ENCODE measurements around the gene CFAP77.

DNA sequence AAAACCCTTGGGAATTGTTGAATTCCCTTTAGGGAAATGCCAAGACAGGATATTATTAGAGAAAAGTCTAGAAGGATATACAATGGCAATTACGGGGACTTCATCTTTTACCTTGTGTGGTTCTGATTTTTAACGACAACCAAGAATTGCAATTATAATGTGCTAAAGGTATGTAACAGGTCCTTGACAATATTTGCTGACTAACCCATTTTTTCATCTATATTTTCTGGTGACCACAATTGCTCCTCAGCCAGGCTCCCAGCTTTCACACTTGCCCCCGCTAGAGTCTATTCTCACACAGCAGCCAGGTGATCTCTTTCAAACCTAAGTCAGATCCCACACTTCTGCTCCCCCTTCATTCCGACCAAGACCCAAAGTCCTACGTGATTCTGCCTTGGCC, 206.7 kb downstream of the CFAP77 start:
- TF ChIP-seq POLR2AphosphoS5 (IDR thresholded peaks at IDR 0.05) (no peak), POLR2A (IDR thresholded peaks at IDR 0.05) (no peak)
- TF ChIP-seq, protein P1, sequence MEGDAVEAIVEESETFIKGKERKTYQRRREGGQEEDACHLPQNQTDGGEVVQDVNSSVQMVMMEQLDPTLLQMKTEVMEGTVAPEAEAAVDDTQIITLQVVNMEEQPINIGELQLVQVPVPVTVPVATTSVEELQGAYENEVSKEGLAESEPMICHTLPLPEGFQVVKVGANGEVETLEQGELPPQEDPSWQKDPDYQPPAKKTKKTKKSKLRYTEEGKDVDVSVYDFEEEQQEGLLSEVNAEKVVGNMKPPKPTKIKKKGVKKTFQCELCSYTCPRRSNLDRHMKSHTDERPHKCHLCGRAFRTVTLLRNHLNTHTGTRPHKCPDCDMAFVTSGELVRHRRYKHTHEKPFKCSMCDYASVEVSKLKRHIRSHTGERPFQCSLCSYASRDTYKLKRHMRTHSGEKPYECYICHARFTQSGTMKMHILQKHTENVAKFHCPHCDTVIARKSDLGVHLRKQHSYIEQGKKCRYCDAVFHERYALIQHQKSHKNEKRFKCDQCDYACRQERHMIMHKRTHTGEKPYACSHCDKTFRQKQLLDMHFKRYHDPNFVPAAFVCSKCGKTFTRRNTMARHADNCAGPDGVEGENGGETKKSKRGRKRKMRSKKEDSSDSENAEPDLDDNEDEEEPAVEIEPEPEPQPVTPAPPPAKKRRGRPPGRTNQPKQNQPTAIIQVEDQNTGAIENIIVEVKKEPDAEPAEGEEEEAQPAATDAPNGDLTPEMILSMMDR (IDR thresholded peaks at IDR 0.05): no peak

Measured in transverse colon (tissue), 4 donors.